ENCODE results near the gene SERPINB3.

DNA sequence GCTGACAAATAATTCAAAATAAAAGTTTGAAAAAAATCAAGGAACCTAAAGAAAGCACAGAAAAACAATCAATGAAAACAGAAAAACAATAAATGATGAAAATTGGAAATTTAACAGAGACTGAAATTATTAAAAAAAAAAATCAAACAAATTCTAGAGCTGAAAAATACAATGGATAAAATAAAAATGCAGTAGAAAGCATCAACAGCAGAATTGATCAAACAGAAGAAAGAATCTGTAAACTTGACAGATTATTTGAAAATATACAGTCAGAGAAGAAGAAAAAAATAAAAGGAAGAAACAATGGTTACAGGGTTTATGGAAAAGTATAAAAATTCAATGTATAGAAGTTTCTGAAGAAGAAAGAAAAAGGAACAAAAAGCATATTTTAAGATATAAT, 33.9 kb downstream of the SERPINB3 start:
- no peak for TF ChIP-seq SP1 (IDR thresholded peaks at IDR 0.05; ENCODE audit: low read depth)
- TF ChIP-seq, protein P1, sequence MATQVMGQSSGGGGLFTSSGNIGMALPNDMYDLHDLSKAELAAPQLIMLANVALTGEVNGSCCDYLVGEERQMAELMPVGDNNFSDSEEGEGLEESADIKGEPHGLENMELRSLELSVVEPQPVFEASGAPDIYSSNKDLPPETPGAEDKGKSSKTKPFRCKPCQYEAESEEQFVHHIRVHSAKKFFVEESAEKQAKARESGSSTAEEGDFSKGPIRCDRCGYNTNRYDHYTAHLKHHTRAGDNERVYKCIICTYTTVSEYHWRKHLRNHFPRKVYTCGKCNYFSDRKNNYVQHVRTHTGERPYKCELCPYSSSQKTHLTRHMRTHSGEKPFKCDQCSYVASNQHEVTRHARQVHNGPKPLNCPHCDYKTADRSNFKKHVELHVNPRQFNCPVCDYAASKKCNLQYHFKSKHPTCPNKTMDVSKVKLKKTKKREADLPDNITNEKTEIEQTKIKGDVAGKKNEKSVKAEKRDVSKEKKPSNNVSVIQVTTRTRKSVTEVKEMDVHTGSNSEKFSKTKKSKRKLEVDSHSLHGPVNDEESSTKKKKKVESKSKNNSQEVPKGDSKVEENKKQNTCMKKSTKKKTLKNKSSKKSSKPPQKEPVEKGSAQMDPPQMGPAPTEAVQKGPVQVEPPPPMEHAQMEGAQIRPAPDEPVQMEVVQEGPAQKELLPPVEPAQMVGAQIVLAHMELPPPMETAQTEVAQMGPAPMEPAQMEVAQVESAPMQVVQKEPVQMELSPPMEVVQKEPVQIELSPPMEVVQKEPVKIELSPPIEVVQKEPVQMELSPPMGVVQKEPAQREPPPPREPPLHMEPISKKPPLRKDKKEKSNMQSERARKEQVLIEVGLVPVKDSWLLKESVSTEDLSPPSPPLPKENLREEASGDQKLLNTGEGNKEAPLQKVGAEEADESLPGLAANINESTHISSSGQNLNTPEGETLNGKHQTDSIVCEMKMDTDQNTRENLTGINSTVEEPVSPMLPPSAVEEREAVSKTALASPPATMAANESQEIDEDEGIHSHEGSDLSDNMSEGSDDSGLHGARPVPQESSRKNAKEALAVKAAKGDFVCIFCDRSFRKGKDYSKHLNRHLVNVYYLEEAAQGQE (IDR thresholded peaks at IDR 0.05; ENCODE audit: low read depth): no peak
- no peak for TF ChIP-seq POLR2A (IDR thresholded peaks at IDR 0.05; ENCODE audit: borderline replicate concordance, extremely low read depth, insufficient read depth, insufficient read length)
- TF ChIP-seq, protein P2, sequence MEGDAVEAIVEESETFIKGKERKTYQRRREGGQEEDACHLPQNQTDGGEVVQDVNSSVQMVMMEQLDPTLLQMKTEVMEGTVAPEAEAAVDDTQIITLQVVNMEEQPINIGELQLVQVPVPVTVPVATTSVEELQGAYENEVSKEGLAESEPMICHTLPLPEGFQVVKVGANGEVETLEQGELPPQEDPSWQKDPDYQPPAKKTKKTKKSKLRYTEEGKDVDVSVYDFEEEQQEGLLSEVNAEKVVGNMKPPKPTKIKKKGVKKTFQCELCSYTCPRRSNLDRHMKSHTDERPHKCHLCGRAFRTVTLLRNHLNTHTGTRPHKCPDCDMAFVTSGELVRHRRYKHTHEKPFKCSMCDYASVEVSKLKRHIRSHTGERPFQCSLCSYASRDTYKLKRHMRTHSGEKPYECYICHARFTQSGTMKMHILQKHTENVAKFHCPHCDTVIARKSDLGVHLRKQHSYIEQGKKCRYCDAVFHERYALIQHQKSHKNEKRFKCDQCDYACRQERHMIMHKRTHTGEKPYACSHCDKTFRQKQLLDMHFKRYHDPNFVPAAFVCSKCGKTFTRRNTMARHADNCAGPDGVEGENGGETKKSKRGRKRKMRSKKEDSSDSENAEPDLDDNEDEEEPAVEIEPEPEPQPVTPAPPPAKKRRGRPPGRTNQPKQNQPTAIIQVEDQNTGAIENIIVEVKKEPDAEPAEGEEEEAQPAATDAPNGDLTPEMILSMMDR (IDR thresholded peaks at IDR 0.05 in 2 of 3, conservative IDR thresholded peaks at IDR 0.05 in 1 of 3; ENCODE audit: borderline replicate concordance in 1 of 3, insufficient read depth in 1 of 3, low read depth in 2 of 3, low read length in 2 of 3): no peak
- TF ChIP-seq YY1 (IDR thresholded peaks at IDR 0.05; ENCODE audit: extremely low read depth, insufficient replicate concordance, low read depth, low read length): no peak
- no peak for TF ChIP-seq RAD21 (IDR thresholded peaks at IDR 0.05; ENCODE audit: low read depth)
- TF ChIP-seq JUND (IDR thresholded peaks at IDR 0.05): no peak
- TF ChIP-seq CEBPB (IDR thresholded peaks at IDR 0.05; ENCODE audit: low read depth): no peak
- TF ChIP-seq EZH2 (IDR thresholded peaks at IDR 0.05): no peak
- TF ChIP-seq TCF7L2 (IDR thresholded peaks at IDR 0.05; ENCODE audit: borderline replicate concordance, extremely low read depth, insufficient read depth, insufficient read length): no peak
- TF ChIP-seq, protein P3, sequence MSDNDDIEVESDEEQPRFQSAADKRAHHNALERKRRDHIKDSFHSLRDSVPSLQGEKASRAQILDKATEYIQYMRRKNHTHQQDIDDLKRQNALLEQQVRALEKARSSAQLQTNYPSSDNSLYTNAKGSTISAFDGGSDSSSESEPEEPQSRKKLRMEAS (IDR thresholded peaks at IDR 0.05): no peak
- TF ChIP-seq ZNF274 (IDR thresholded peaks at IDR 0.05; ENCODE audit: low read depth, low read length): no peak
- no peak for TF ChIP-seq ZFX (IDR thresholded peaks at IDR 0.05)

Measured in HCT116 (cell line).